Measurements from ENCODE around the gene LUM.

DNA sequence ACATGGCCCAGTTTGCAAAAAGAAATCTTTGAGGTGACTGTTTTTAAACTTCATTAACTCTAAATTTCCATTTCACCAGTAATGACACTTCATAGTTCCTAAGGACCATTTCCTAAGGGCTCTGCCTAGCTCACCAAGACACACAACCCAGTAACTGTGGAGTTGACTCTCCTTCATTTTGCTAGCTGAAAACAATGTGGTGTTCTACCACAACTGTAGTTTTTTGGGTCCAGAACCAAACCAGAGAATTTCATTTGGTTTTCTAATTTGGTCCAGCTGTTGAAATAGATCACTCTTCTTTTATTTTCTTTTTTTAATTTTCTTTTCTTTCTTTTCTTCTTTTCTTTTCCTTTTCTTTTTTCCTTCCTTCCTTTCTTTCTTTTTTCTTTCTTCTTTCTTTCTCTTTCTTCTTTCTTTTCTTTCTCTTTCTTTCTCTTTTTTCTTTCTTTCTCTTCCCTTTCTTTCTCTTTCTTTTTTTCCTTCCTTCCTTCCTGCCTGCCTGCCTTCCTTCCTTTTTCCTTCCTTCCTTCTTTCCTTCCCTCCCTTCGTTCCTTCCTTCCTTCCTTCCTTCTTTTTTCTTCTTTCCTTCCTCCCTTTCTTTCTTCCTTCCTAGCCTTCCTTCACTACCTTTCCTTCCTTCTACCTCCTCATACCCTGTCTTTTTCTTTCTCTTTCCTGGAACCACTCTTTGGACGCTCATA is 18.5 kb upstream of the LUM start:
- TF ChIP-seq, protein P1, sequence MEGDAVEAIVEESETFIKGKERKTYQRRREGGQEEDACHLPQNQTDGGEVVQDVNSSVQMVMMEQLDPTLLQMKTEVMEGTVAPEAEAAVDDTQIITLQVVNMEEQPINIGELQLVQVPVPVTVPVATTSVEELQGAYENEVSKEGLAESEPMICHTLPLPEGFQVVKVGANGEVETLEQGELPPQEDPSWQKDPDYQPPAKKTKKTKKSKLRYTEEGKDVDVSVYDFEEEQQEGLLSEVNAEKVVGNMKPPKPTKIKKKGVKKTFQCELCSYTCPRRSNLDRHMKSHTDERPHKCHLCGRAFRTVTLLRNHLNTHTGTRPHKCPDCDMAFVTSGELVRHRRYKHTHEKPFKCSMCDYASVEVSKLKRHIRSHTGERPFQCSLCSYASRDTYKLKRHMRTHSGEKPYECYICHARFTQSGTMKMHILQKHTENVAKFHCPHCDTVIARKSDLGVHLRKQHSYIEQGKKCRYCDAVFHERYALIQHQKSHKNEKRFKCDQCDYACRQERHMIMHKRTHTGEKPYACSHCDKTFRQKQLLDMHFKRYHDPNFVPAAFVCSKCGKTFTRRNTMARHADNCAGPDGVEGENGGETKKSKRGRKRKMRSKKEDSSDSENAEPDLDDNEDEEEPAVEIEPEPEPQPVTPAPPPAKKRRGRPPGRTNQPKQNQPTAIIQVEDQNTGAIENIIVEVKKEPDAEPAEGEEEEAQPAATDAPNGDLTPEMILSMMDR (conservative IDR thresholded peaks at IDR 0.05 in 1 of 2, IDR thresholded peaks at IDR 0.05 in 1 of 2; ENCODE audit: extremely low read depth in 1 of 2, insufficient read depth in 1 of 2, low read depth in 1 of 2, low read length in 2 of 2) = no peak
- no peak for TF ChIP-seq EZH2 (IDR thresholded peaks at IDR 0.05; ENCODE audit: borderline replicate concordance, low read length)
